Measurements from ENCODE around the gene ST3GAL3. TPM values are rescaled to one million over a fixed set of nuclear protein-coding genes. Genes with fewer than 3 reads are reported as not detected.

ST3GAL3 gene
- total and polyA plus RNA-seq, 2 experiments from 2014 or later = 4.5 to 7.0 TPM

DNA sequence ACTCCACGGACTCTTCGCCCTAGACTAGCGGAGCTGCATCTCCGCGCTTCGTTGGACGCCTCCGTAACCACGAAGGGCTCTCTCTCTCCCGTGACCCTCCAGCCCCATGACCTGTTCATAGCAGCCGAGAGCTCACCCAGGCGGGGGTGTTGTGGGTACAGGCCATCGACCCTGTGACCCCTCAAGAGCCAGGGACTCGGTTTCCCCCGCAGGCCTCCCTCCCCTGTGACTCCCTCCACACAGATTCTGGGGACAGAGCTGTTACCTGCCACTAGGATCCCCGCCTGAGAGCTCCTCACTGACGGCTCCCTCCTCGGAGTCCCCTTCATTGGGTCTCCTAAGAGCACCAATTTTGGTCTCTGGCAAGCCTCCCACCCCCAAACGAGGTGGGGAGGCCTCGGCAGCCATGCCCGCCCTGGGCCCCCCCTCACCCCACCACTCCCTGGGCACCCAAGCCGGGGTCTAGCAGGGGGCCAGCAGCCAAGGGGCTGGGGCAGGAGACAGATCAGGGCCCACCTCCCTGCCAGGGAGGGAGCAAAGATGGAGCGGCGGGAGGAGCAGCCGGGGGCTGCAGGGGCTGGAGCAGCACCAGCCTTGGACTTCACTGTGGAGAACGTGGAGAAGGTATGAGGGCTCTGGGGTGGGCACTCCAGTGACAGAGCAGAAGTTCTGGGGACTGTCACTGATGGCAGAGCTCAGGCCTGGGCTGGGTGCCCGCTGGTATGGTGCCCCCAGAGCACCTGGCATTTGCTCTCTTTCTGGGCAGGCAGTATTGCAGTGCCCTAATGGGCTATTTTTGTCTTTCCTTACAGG lies 239.9 kb downstream of the ST3GAL3 start (continued):
- TF ChIP-seq, protein P1, sequence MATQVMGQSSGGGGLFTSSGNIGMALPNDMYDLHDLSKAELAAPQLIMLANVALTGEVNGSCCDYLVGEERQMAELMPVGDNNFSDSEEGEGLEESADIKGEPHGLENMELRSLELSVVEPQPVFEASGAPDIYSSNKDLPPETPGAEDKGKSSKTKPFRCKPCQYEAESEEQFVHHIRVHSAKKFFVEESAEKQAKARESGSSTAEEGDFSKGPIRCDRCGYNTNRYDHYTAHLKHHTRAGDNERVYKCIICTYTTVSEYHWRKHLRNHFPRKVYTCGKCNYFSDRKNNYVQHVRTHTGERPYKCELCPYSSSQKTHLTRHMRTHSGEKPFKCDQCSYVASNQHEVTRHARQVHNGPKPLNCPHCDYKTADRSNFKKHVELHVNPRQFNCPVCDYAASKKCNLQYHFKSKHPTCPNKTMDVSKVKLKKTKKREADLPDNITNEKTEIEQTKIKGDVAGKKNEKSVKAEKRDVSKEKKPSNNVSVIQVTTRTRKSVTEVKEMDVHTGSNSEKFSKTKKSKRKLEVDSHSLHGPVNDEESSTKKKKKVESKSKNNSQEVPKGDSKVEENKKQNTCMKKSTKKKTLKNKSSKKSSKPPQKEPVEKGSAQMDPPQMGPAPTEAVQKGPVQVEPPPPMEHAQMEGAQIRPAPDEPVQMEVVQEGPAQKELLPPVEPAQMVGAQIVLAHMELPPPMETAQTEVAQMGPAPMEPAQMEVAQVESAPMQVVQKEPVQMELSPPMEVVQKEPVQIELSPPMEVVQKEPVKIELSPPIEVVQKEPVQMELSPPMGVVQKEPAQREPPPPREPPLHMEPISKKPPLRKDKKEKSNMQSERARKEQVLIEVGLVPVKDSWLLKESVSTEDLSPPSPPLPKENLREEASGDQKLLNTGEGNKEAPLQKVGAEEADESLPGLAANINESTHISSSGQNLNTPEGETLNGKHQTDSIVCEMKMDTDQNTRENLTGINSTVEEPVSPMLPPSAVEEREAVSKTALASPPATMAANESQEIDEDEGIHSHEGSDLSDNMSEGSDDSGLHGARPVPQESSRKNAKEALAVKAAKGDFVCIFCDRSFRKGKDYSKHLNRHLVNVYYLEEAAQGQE (IDR thresholded peaks at IDR 0.05; ENCODE audit: unreplicated experiment) = no peak
- no peak for TF ChIP-seq STAT1 (IDR thresholded peaks at IDR 0.05; ENCODE audit: unreplicated experiment)
- TF ChIP-seq, protein P2, sequence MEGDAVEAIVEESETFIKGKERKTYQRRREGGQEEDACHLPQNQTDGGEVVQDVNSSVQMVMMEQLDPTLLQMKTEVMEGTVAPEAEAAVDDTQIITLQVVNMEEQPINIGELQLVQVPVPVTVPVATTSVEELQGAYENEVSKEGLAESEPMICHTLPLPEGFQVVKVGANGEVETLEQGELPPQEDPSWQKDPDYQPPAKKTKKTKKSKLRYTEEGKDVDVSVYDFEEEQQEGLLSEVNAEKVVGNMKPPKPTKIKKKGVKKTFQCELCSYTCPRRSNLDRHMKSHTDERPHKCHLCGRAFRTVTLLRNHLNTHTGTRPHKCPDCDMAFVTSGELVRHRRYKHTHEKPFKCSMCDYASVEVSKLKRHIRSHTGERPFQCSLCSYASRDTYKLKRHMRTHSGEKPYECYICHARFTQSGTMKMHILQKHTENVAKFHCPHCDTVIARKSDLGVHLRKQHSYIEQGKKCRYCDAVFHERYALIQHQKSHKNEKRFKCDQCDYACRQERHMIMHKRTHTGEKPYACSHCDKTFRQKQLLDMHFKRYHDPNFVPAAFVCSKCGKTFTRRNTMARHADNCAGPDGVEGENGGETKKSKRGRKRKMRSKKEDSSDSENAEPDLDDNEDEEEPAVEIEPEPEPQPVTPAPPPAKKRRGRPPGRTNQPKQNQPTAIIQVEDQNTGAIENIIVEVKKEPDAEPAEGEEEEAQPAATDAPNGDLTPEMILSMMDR (conservative IDR thresholded peaks at IDR 0.05; ENCODE audit: low read depth in 2 of 2) = no peak

DNA sequence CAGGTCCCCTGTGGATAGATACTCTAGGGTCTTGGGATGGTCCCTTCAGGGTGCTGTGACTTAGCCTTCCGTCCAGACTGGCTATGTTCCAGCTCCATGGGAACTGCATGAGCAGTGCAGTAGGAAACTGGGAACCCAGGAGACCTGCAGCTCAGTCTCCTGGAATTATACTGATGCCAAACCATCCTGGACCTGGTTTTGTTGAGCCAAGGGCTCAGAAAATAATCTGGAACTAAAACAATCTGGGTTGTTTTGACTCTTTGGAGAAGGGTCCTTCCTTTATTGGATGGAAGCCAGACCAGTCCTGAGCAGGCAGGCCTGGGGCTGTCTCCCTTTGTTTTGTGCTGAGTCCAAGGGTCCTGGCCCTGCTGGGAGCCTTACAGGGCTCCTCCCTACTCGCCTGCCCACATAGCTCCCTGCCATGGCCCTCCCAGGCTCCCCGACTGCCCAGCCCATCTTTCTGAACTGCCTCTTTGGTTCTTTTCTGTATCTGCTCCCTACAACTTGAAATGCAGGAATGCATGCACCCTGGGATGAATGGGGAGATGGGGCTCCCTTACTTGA lies 240.6 kb downstream of the ST3GAL3 start:
- Mint-ChIP-seq H3K4me3 (peak overlapping the region; percentile 88), H3K27me3 (ENCODE audit: insufficient read depth, low read depth, poor library complexity) (peaks cover 7% of the 10 kb centered on the region), H3K36me3 (ENCODE audit: low read depth) (no peaks in the 10 kb centered on the region; the same call in 2 of the 3 replicates), H3K9me3 (no peaks in the 10 kb centered on the region), H3K27ac (no peak overlapping the region; the same call in 1 of the 2 replicates), H3K4me1 (peaks cover 26% of the 10 kb centered on the region)
- ATAC-seq = no peak
- Histone ChIP-seq H3K4me2 (peak overlapping the region; percentile 97), H3K4me1 (ENCODE audit: insufficient read depth) (peaks cover 9% of the 10 kb centered on the region), H3K79me2 (replicated peaks; ENCODE audit: insufficient read depth) (no peaks in the 10 kb centered on the region; the same call in 1 of the 2 replicates), H3F3A (replicated peaks; ENCODE audit: low read depth) (0 out of 2 replicates have a peak, but pooled peaks cover 7% of the 10 kb centered on the region), H3K27me3 (ENCODE audit: insufficient read depth) (no peaks in the 10 kb centered on the region), H3K9me2 (ENCODE audit: insufficient read depth) (no peaks in the 10 kb centered on the region), H3K27ac (ENCODE audit: low read depth) (no peak overlapping the region), H3K4me3 (peak overlapping the region; percentile 88; the same call in 1 of the 2 replicates), H4K20me1 (replicated peaks; ENCODE audit: insufficient read depth) (no peaks in the 10 kb centered on the region; the same call in 1 of the 2 replicates), H3K36me3 (ENCODE audit: insufficient read depth) (no peaks in the 10 kb centered on the region), H2AFZ (no peak overlapping the region)
- no peak for TF ChIP-seq JUNB (IDR thresholded peaks at IDR 0.05; ENCODE audit: unreplicated experiment)
- no peak for DNase-seq (ENCODE audit: low spot score)

DNA sequence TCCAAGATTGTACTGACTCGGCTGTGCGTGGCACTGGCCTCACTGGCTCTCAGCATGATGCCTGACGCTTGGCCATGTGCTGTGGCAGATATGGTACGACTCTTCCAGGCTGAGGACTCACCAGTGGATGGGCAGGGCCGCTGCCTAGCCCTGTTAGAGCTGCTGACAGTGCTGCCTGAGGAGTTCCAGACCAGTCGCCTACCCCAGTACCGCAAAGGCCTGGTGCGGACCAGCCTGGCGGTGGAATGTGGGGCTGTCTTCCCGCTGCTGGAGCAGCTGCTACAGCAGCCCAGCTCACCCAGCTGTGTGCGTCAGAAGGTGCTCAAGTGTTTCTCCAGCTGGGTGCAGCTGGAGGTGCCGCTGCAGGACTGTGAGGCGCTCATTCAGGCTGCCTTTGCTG lies 242.3 kb downstream of the ST3GAL3 start:
- no peak for DNase-seq (ENCODE audit: low spot score)
- Histone ChIP-seq H2AFZ (no peak overlapping the region), H4K20me1 (replicated peaks; ENCODE audit: insufficient read depth) (no peaks in the 10 kb centered on the region; the same call in 1 of the 2 replicates), H3K9me2 (ENCODE audit: insufficient read depth) (no peaks in the 10 kb centered on the region), H3K4me1 (ENCODE audit: insufficient read depth) (peaks cover 9% of the 10 kb centered on the region), H3F3A (replicated peaks; ENCODE audit: low read depth) (0 out of 2 replicates have a peak, but pooled peaks cover 5% of the 10 kb centered on the region), H3K79me2 (replicated peaks; ENCODE audit: insufficient read depth) (peaks cover 4% of the 10 kb centered on the region; the same call in 1 of the 2 replicates), H3K36me3 (ENCODE audit: insufficient read depth) (no peaks in the 10 kb centered on the region), H3K4me3 (no peak overlapping the region), H3K4me2 (no peak overlapping the region), H3K27ac (ENCODE audit: low read depth) (no peak overlapping the region), H3K27me3 (ENCODE audit: insufficient read depth) (no peaks in the 10 kb centered on the region)
- Mint-ChIP-seq H3K4me1 (peaks cover 28% of the 10 kb centered on the region), H3K27ac (no peak overlapping the region), H3K4me3 (no peak overlapping the region), H3K9me3 (no peaks in the 10 kb centered on the region), H3K27me3 (ENCODE audit: insufficient read depth, low read depth, poor library complexity) (peaks cover 7% of the 10 kb centered on the region), H3K36me3 (ENCODE audit: low read depth) (no peaks in the 10 kb centered on the region; the same call in 2 of the 3 replicates)
- TF ChIP-seq CREB1 (CRISPR knock-in tag; IDR thresholded peaks at IDR 0.05; ENCODE audit: low read depth) (no peak), EZH2phosphoT487 (IDR thresholded peaks at IDR 0.05; ENCODE audit: unreplicated experiment) (no peak), ZNF114 (CRISPR knock-in tag; IDR thresholded peaks at IDR 0.05) (no peak), POLR2AphosphoS5 (IDR thresholded peaks at IDR 0.05; ENCODE audit: low read depth) (no peak), STAT1 (IDR thresholded peaks at IDR 0.05; ENCODE audit: unreplicated experiment) (no peak), ZNF331 (CRISPR knock-in tag; IDR thresholded peaks at IDR 0.05; ENCODE audit: low read depth) (no peak), JUNB (IDR thresholded peaks at IDR 0.05; ENCODE audit: unreplicated experiment) (no peak), NANOG (IDR thresholded peaks at IDR 0.05; ENCODE audit: borderline replicate concordance) (no peak), EZH2 (IDR thresholded peaks at IDR 0.05; ENCODE audit: low read depth, unreplicated experiment) (no peak)
- TF ChIP-seq, protein P2 (conservative IDR thresholded peaks at IDR 0.05; ENCODE audit: low read depth in 2 of 2) = no peak
- no peak for ATAC-seq

Measured in GM23338 (cell line).